Erythroblast (primary cell): ENCODE measurements around the gene NIP7.

Experiments
- GATA1 ChIP-seq: IDR thresholded peaks from 2 replicates; pipeline ENCODE4 v1.6.1; 2011; ENCODE audit warnings: low read depth, mild to moderate bottlenecking, control low read depth, low read length, moderate library complexity
- POLR2A ChIP-seq: IDR thresholded peaks from 2 replicates; pipeline ENCODE4 v1.6.1; 2011; ENCODE audit warnings: mild to moderate bottlenecking, low read length

DNA sequence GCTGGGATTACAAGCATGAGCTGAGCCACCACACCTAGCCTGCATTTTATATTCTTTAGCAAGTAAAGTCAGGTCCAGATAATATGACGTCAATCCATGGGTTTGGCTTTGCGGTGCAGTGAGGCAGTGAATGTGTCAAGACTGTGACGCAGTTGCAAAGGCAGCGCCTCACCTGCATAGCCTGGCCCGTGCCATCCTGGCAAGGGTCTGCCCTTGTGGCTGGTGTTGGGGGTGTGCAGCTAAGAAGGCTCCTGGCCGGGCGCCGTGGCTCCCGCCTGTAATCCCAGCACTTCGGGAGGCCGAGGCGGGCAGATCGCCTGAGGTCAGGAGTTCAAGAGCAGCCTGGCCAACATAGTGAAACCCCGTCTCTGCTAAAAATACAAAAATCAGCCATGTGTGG is 16.2 kb upstream of the NIP7 start:
- TF ChIP-seq POLR2A (no peak), GATA1 (no peak)
